ENCODE data around the gene TFF1.

The TFF1 gene

DNA sequence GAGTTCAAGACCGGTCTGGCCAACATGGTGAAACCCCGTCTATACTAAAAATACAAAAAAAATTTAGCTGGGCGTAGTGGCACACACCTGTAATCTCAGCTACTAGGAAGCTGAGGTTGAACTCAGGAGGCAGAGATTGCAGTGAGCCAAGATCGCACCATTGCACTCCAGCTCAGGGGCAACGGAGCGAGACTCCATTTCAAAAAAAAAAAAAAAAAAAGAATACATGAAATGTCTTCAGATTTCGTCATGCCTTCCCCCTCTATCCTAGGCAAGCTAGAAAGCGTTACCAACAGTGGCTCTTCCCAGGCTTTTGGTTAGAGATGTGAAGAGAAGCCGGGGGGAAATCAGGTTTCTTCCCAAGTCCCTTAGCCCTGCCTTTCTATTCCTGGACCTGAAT is 3.6 kb downstream of the TFF1 start:
- no peak for DNase-seq (ENCODE audit: low read depth in 2 of 2)

DNA sequence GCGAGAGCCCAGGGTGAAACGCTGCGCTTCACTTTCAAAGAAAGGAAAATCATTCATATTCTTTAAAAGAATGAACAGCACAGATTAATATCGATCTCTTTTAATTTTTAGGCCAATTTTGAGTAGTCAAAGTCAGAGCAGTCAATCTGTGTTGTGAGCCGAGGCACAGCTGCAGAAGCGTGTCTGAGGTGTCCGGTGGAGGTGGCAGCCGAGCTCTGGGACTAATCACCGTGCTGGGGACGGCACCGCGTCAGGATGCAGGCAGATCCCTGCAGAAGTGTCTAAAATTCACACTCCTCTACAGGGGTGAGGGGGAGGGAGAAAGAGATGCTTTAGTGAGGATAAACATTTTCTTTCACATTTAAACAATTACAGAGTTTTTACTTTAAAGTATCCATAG is 4.1 kb downstream of the TFF1 start:
- DNase-seq (ENCODE audit: low read depth in 2 of 2) = no peak

- no peak for DNase-seq (ENCODE audit: low read depth in 2 of 2)
Observed at GRCh38 chr21:42361286-42361685, 5.0 kb downstream of the TFF1 start.

DNA sequence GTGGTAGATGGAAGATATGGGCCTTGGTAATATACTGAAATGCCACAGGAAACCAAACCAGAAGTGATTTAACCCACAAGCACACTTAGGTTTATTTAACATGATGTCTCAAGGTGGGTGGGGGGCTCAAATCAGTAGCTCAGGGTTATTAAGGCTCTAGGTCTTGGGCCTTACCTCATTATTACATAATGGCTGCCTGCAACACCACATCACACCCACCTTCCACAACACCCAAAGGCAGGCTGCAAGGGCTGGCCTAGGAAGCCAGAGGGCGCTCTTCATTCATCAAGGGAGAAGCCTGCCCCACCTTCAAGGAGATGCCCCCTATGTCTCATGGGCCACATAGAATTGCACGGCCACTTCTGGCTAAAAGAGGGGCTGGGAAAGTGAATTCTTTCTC is 6.0 kb downstream of the TFF1 start:
- DNase-seq (ENCODE audit: low read depth in 2 of 2) = no peak

GRCh38 chr21:42358937-42359336 is 7.4 kb downstream of the TFF1 start:
- no peak for DNase-seq (ENCODE audit: low read depth in 2 of 2)

DNA sequence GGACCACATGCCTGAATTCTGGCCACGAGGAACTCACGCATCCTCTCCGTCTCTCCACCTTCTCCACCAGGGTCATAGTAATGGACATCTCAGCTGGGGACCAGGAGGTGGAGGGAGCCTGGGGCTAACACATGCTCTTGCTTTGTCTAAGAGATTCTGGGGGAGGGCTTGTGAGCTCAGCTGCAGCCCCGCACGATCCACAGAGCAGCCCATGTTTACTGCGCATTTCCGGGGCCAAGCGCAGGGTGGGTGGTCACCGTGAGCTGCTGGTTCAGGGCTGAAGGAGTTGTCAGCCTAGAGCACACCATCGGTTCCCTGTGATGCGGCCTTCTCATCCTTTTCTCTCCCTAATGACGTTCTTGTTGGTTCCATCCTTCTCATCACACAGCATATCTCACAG is 8.1 kb downstream of the TFF1 start:
- no peak for DNase-seq (ENCODE audit: low read depth in 2 of 2)

DNA sequence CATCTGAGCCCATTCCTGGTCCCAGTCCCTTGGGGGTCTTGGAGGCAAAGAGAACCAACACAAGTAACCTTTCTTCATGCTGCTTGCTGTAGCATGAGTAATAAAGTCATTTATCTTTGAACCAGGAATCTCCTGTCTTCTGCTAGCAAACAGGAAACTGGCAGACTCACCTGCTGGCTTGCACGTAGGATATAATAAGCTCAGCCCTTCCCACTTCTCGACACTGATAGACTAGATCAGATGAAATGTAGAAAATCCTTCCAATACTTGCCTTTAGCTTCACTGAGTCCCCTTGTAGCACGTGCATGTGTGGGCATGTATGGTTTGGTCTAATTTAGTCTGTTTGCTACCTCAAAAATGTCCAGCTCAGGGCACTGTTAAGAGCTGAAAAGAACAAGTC is 9.0 kb downstream of the TFF1 start:
- DNase-seq (ENCODE audit: low read depth in 2 of 2) = no peak

GRCh38 chr21:42356650-42357049 is 9.7 kb downstream of the TFF1 start:
- DNase-seq (ENCODE audit: low read depth in 2 of 2) = no peak

DNA sequence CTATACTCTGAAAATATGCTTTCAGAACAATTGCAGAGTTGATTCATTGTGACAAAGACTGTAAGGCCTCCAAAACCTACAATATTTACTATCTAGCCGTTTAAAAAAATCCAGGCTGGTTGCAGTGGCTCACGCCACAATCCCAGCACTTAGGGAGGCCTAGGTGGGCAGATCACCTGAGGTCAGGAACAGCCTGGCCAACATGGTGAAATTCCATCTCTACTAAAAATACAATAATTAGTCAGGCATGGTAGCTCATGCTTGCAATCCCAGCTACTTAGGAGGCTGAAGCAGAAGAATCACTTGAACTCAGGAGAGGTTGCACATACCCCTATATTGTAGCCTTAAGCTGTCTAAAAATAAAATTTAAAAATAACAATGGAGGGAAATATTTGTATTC is 10.3 kb downstream of the TFF1 start:
- no peak for DNase-seq (ENCODE audit: low read depth in 2 of 2)

DNA sequence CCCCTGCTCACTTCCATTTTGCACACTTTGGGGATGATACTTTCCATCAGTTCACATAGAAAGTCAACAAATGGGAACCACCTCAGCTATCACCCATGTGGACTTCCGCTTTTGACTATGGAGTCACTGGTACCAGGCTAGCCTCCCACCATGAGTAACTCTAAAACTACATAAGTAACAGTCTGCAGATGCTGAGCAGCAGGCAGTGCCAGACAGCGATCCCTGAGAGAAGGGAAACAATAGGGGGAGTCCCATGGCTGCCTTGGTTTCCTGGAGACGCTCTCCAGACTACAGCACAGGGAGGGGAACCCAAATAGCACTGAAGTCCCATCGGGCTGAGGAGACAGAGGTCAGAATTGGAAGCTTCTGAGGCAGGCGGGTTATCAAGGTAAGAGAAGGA is 12.7 kb downstream of the TFF1 start:
- no peak for DNase-seq (ENCODE audit: low read depth in 2 of 2)

- DNase-seq (ENCODE audit: low read depth in 2 of 2) = no peak
Observed at GRCh38 chr21:42352441-42353095, 13.8 kb downstream of the TFF1 start.

DNA sequence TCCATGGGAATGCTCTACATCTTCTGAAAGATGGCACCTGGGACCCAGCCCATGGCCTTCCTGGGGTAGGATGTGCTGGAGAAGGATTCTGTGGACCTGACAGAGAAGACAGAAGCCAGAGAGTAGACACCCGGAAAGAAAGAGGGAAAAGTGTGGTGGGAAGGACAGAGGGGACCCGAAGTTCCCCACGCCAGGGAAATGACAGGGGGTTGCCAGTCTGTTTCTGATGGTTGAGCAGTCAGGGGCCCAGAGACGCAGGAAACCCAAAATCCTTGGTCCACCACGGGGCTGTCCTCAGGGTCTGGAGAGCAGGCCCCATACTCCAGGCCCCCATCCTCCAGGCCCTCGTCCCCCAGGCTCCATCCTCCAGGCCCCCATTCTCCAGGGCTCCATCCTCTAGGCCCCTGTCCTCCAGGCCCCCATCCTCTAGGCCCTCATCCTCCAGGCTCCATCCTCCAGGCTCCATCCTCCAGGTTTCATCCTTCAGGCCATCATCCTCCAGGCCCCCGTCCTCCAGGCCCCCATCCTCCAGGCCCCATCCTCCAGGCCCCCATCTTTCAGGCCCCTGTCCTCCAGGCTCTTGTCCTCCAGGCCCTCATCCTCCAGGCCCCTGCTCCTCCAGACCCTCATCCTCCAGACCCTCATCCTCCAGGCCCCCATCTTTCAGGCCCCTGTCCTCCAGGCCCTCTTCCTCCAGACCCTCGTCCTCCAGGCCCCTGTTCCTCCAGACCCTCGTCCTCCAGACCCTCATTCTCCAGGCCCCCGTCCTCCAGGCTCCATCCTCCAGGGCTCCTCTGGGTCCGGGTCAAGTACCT is 14.5 kb downstream of the TFF1 start:
- no peak for DNase-seq (ENCODE audit: low read depth in 2 of 2)

GRCh38 chr21:42350927-42351426 is 15.4 kb downstream of the TFF1 start, which contains the start of gene TFF2:
Gene TFF2 (minus strand): TSS chr21:42350994. CDS start chr21:42350957, 37 bp downstream.
- no peak for DNase-seq (ENCODE audit: low read depth in 2 of 2)

- DNase-seq (ENCODE audit: low read depth in 2 of 2) = no peak
Observed at GRCh38 chr21:42350318-42350910, 15.9 kb downstream of the TFF1 start.

DNA sequence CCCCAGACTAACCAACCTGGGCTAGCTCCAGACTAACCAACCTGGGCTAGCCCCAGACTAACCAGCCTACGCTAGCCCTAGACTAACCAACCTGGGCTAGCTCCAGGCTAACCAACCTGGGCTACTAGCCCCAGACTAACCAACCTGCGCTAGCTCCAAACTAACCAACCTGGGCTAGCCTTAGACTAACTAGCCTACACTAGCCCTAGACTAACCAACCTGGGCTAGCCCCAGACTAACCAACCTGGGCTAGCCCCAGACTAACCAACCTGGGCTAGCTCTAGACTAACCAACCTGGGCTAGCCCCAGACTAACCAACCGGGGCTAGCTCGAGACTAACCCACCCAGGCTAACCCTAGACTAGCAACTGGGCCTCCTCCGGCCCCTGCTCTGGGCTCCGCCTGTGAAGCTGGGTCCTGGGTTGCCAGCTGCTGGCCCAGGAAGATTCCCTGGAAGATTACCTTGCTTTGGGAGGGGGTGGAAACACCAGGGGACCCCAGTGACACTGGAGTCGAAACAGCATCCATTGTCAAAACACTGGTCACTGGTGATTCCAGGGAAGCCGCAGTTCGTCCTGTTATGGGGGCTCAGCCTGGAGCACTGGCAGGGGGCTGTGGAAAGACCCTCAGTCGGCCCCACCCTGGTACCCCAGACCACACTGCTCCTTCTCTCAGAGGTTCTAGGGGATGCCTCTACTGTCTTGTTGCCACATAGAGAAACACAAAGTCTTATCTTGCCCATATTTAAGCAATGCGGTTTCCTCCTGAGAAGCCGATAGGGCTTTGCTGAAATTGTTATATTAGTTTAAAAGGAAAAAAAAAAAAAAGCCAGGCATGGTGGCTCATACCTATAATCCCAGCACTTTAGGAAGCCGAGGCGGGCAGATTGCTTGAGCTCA is 16.7 kb downstream of the TFF1 start:
- no peak for DNase-seq (ENCODE audit: low read depth in 2 of 2)

DNA sequence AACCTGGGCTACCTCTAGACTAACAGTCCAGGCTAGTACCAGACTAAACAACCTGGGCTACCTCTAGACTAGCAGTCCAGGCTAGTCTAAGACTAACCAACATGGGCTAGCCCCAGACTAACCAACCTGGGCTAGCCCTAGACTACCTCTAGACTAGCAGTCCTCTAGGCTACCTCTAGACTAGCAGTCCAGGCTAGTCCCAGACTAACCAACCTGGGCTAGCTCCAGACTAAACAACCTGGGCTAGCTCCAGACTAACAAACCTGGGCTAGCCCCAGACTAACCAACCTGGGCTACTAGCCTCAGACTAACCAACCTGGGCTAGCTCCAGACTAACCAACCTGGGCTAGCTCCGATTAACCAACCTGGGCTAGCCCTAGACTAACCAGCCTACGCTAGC is 17.6 kb downstream of the TFF1 start:
- DNase-seq (ENCODE audit: low read depth in 2 of 2) = no peak

- DNase-seq (ENCODE audit: low read depth in 2 of 2) = no peak
Observed at GRCh38 chr21:42347601-42348327, 18.6 kb downstream of the TFF1 start.

DNA sequence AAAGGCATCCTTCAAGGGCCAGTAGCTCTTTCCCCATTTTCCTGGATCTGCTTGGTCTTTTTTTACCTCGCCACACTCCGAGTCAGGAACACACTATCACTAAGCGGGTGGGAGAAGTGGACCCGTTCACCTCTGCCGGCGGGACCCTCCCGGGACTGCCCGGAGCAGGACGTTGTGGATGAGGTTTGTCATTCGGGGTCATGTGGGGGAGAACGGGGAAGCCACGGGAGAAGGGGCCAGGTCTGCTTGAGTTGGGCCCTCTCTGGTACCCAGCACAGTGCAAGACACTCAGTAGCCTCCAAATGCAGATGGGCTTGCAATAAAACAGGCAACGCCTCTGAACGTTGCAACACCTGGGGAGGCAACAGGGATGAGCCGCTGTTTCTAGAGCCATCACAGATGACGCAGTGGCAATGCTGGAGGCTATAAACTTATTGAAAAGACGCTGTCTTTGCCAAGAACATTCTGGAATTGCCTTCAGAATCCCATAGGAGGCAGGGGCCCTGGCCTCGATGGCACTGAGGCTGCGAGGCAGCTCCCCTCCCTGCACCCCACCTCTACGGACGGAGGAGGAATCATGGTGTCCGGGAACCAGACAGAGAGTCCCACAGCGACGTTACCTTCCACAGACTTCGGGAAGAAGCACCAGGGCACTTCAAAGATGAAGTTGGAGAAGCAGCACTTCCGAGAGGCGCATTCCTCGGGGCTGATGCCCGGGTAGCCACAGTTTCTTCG is 19.3 kb downstream of the TFF1 start:
- DNase-seq (ENCODE audit: low read depth in 2 of 2) = no peak

DNA sequence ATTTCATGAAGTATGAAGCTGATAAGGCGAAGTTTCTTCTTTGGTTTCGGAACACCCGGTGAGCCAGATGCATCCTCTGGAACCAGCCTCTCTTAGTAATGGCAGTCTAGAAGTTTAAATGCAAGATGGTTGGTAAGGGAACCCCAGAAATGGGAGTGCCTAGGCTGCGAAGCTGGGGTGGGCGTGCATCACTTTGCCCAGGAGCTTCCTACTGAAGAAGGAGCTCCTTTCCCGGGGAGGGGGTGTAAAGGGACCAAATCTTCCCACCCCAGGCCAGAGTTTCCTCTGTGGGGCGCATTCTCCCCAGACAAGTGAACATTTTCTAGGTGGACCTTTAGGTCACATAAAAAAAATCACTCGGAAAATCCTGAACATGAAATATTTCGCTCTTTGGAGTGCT is 19.9 kb downstream of the TFF1 start:
- no peak for DNase-seq (ENCODE audit: low read depth in 2 of 2)

DNA sequence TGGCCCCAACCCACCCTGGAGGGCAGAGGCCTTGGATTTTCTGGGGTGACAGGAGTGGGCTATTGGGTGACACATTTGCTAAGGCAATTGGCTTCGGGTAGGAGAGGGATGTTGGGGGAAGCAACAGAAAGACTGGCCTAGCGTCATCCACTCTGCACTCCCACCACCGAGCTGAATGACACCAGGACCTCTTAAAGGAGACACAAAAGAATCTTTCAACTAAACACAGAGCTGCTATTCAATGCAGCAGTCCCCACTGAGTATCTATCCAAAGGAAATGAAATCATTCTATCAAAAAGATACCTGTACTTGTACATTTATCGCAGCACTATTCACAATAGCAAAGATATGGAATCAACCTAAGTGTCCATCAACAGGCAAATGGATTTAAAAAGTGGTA is 21.7 kb downstream of the TFF1 start:
- DNase-seq (ENCODE audit: low read depth in 2 of 2) = no peak
